RWPE1 (cell line): ENCODE measurements around the gene PLEKHM3.

Source experiments
- CTCF ChIA-PET: fragments of 350-600 bp; sonication (Branson Sonifier 250); formaldehyde crosslinking; extraction: SDS; loops from one replicate; lab custom pipeline; 2021; lab: Yijun Ruan, JAX
- POLR2A ChIA-PET: fragments of 400-600 bp; formaldehyde crosslinking; extraction: SDS; loops from one replicate; lab custom pipeline; 2020; ENCODE audit warnings: antibody characterized with exemption; ENCODE audit not compliant: low non-redundant PET; lab: Yijun Ruan, JAX
- DNase-seq: peaks from one replicate; pipeline ENCODE4 v3.0.0; 2012; ENCODE audit warnings: low spot score
- H3K27ac ChIP-seq: fragments of 450-650 bp; 2 replicates; pipeline ENCODE4 v1.5.1; 2017
- CTCF ChIP-seq: fragments of 450-650 bp; conservative IDR thresholded peaks from 2 replicates; pipeline ENCODE4 v1.5.1; 2017; ENCODE audit warnings: low read depth, mild to moderate bottlenecking

The PLEKHM3 gene

GRCh38 chr2:207960090-207960489 is 65.2 kb downstream of the PLEKHM3 start:
- H3K27ac ChIP-seq, result no peak overlapping the region
- TF ChIP-seq CTCF, result no peak
- ChIA-PET POLR2A (no interaction called here), CTCF (interaction anchor here (0.7 kb wide), 1 partner anchor 79 kb away, joined by 5 read pairs; no protein-coding TSS in a partner anchor)
- no peak for DNase-seq

GRCh38 chr2:207956771-207957170 is 68.6 kb downstream of the PLEKHM3 start:
- DNase-seq, result no peak
- no peak for TF ChIP-seq CTCF
- POLR2A ChIA-PET, result no interaction called here
- H3K27ac ChIP-seq, result no peak overlapping the region
- CTCF ChIA-PET, result interaction anchor here (0.6 kb wide), 1 partner anchor 86 kb away, joined by 3 read pairs; no protein-coding TSS in a partner anchor

- H3K27ac ChIP-seq, result no peak overlapping the region
- no peak for TF ChIP-seq CTCF
- POLR2A ChIA-PET, result no interaction called here
- DNase-seq, result no peak
- CTCF ChIA-PET, result interaction anchor here (0.6 kb wide), 1 partner anchor 208 kb away, joined by 3 read pairs; no protein-coding TSS in a partner anchor
These were observed 69.9 kb downstream of the PLEKHM3 start for GRCh38 chr2:207955456-207955855.

- ChIA-PET POLR2A (no interaction called here), CTCF (no interaction called here)
- TF ChIP-seq CTCF, result no peak
- DNase-seq, result no peak
- H3K27ac ChIP-seq, result no peak overlapping the region
These were observed 72.0 kb downstream of the PLEKHM3 start for GRCh38 chr2:207953354-207953753.

- TF ChIP-seq CTCF, result no peak
- CTCF ChIA-PET, result no interaction called here
- POLR2A ChIA-PET, result no interaction called here
These were observed 72.6 kb downstream of the PLEKHM3 start for GRCh38 chr2:207952564-207953345.

DNA sequence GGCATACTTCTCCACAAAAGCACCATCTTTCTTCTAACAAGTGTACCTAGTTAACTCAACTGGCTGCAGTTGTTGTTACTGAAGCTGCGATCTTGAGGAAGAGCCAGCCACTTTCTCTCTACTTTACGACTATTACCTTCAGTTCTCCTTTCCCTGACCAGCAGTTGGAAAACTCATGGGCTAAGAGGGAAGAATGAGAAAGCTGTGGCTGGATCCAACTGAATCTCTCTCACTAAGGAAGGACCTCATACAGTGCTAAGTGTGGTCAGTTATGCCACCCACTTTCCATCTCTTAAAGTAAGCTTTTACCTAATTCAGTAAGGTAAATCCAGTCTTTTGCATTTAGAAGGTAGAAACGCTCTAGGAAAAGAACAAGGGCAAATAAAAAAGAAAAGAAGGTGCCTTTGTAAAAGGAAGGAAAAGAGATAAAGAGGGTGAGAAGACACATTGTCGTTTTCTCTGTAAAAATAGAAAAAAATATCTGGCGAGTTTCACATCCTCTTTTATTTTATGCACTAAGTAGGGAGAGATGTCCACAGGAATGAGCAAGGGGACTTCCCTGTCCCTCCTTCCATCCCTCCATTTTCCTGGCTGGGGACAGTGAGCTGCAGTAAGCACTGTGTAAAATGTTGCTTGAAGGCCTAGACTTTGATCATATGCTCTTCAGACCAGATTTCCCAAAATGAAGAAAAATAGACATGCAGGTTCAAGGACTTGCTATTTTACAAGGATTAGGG is 73.4 kb downstream of the PLEKHM3 start:
- ChIA-PET POLR2A (no interaction called here), CTCF (interaction anchor here (0.6 to 0.7 kb wide), 2 partner anchors 155 to 855 kb away, joined by 3 to 4 read pairs; no protein-coding TSS in a partner anchor)

More at GRCh38 chr2:207952564-207953345, 72.6 kb downstream of the PLEKHM3 start:
- DNase-seq, result no peak
- H3K27ac ChIP-seq, result no peak overlapping the region

More for the DNA sequence above, 73.4 kb downstream of the PLEKHM3 start:
- no peak overlapping the region for H3K27ac ChIP-seq
- TF ChIP-seq CTCF, result no peak
- no peak for DNase-seq
